Heart left ventricle (tissue), 13 donors: ENCODE data around the gene GAGE1.
"Not testable (repeated sequence)": the region's sequence is repeated elsewhere in the genome, so short reads cannot be mapped to it uniquely, and the experiment has no call there.

ENCODE experiments used
- CTCF ChIP-seq, 12 donors: fragments of 200-600 bp; sonication (generic) in 4 of 12; IDR thresholded peaks; one replicate each; pipeline versions ENCODE4 v1.5.0 to v1.8.0; 2018 to 2022; ENCODE audit warnings: antibody characterized with exemption in 12 of 12, mild to moderate bottlenecking in 5 of 12
- POLR2A ChIP-seq, 2 donors: fragments of 450-650 bp; IDR thresholded peaks; one replicate each; pipeline ENCODE4 v1.6.1; 2017; ENCODE audit warnings: antibody characterized with exemption in 2 of 2, mild to moderate bottlenecking in 2 of 2, moderate library complexity in 2 of 2
- donor health status: ischemic (EF 13 %, LVEDD 7.1; RV severe dilation, severe dysfunction).
- donor health status: DM: no; HTN: yes; CAD: no.
- donor health status: DM: no; HTN: no; CAD: no.
- donor health status: ischemic (EF 25% LVEDD 6.9; RV normal size, moderate dysfunction).
- donor health status: ischemic (EF 25% LVEDD 5.7; RV mildly dilated, moderate dysfunction).
- donor health status: ischemic (EF 35%, LVEDD 5.7; RV mildly dilated, moderate dysfunction).
- donor health status: nonischemic (EF 11% LVEDD 7.7; RV severe dilation, severe dysfunction).
- donor health status: DM: yes; HTN: yes; CAD: no.
- donor health status: PGD.
- donor health status: ischemic (EF 29% LVEDD 5.4; RV normal size, mild dysfunction).
- donor health status: nonischemic (EF 23%, LVEDD 6.1; RV moderate dilation, normal function).

- not testable (repeated sequence) for TF ChIP-seq CTCF, POLR2A (IDR thresholded peaks at IDR 0.05)
These were observed 30.1 kb upstream of the GAGE1 start for GRCh38 chrX:49568728-49569127.
